ENCODE measurements around the gene UGT1A8. TPM values are rescaled to one million over a fixed set of nuclear protein-coding genes. Genes with fewer than 3 reads are reported as not detected.
"Not testable (repeated sequence)": the region's sequence is repeated elsewhere in the genome, so short reads cannot be mapped to it uniquely, and the experiment has no call there.

UGT1A8 gene
- total and polyA plus RNA-seq, 2 experiments from 2014 or later = 0.10 TPM; not detected in 1

DNA sequence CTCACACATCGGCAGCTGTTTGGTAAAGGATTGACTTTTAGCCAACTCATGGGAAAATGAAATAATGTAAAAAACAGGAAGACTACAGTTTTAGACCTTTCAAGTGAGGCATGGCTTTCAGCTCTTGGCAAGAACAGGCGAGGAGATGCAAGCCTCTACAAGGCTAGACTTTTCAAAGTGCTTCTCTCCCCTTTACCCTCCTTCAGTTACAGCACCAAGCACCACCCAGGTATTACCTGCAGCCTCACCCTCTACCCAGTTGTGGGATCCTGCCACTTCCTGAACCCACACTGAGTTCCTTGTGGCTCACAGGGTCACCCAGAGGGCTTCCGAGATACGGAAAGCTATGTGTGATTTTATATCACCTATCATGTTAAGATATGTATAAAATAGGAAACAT is 33.5 kb downstream of the UGT1A8 start:
- Histone ChIP-seq H3K27ac (no peak overlapping the region), H3K4me3 (no peak overlapping the region), H4K20me1 (ENCODE audit: insufficient read depth, poor library complexity, severe bottlenecking) (no peaks in the 10 kb centered on the region), H3K9me2 (replicated peaks; ENCODE audit: insufficient read depth) (no peaks in the 10 kb centered on the region), H3K79me2 (no peaks in the 10 kb centered on the region), H3K27me3 (no peaks in the 10 kb centered on the region), H3K36me3 (replicated peaks; ENCODE audit: insufficient read depth, low read depth) (no peaks in the 10 kb centered on the region), H3K4me1 (ENCODE audit: insufficient read depth) (no peaks in the 10 kb centered on the region), H3K4me2 (no peak overlapping the region), H3K9me3 (ENCODE audit: low read depth) (no peaks in the 10 kb centered on the region), H2AFZ (no peak overlapping the region)
- WGBS (ENCODE audit: low lambda C conversion rate, missing lambda C conversion rate) = 85% methylated on average over 4 of the region's 4 CpGs
- no peak for DNase-seq (ENCODE audit: low spot score)
- TF ChIP-seq EZH2 (IDR thresholded peaks at IDR 0.05; ENCODE audit: borderline replicate concordance) = no peak
- TF ChIP-seq, protein P1, sequence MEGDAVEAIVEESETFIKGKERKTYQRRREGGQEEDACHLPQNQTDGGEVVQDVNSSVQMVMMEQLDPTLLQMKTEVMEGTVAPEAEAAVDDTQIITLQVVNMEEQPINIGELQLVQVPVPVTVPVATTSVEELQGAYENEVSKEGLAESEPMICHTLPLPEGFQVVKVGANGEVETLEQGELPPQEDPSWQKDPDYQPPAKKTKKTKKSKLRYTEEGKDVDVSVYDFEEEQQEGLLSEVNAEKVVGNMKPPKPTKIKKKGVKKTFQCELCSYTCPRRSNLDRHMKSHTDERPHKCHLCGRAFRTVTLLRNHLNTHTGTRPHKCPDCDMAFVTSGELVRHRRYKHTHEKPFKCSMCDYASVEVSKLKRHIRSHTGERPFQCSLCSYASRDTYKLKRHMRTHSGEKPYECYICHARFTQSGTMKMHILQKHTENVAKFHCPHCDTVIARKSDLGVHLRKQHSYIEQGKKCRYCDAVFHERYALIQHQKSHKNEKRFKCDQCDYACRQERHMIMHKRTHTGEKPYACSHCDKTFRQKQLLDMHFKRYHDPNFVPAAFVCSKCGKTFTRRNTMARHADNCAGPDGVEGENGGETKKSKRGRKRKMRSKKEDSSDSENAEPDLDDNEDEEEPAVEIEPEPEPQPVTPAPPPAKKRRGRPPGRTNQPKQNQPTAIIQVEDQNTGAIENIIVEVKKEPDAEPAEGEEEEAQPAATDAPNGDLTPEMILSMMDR (IDR thresholded peaks at IDR 0.05; ENCODE audit: poor library complexity) = no peak
- no peak for TF ChIP-seq EZH2phosphoT487 (IDR thresholded peaks at IDR 0.05; ENCODE audit: low read depth, severe bottlenecking, unreplicated experiment)

DNA sequence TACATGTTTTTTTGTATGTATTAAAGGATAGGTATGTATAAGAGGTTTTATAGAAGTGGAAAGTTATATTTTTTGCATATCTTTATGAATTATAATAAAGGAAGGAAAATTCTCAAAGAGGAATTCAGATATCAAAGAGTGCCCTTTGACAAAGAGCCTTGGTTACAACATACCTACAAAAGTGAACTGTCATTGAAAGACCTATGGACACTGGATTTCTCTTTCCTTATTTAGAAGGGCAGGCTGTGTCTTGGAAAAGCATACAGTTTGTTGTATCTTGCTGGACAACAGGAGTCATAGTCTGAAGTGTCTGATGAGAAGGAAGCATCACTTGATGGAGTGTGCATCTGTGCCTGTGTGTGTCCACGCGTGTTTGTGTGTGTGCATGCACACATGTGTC is 34.0 kb downstream of the UGT1A8 start:
- Histone ChIP-seq H4K20me1 (ENCODE audit: insufficient read depth, poor library complexity, severe bottlenecking) (no peaks in the 10 kb centered on the region), H3K9me3 (ENCODE audit: low read depth) (no peaks in the 10 kb centered on the region), H3K79me2 (no peaks in the 10 kb centered on the region), H2AFZ (no peak overlapping the region), H3K27ac (no peak overlapping the region), H3K4me1 (ENCODE audit: insufficient read depth) (no peaks in the 10 kb centered on the region), H3K27me3 (no peaks in the 10 kb centered on the region), H3K4me3 (no peak overlapping the region), H3K4me2 (no peak overlapping the region), H3K9me2 (replicated peaks; ENCODE audit: insufficient read depth) (no peaks in the 10 kb centered on the region), H3K36me3 (replicated peaks; ENCODE audit: insufficient read depth, low read depth) (no peaks in the 10 kb centered on the region)
- 93% methylated on average over 2 of the region's 2 CpGs for WGBS (ENCODE audit: low lambda C conversion rate, missing lambda C conversion rate)
- TF ChIP-seq EZH2phosphoT487 (IDR thresholded peaks at IDR 0.05; ENCODE audit: low read depth, severe bottlenecking, unreplicated experiment) = no peak
- no peak for TF ChIP-seq EZH2 (IDR thresholded peaks at IDR 0.05; ENCODE audit: borderline replicate concordance)
- TF ChIP-seq, protein P1 (IDR thresholded peaks at IDR 0.05; ENCODE audit: poor library complexity) = no peak
- no peak for DNase-seq (ENCODE audit: low spot score)

DNA sequence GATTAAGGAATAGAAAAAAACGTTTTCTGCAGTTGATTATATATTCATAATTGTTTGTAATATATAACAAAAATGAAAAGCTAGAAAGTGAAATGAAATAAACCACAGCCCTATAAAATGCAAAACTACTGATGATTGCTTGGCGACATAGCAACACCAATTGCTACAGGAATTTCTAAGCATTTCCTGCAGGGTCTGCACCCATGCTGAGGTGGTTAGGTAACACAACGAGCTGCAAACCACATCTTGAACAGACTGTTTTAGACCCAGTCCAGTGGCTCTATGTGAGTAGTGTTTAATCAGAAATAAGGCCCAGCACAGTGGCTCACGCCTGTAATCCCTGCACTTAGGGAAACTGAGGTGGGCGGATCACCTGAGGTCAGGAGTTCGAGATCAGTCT is 37.1 kb downstream of the UGT1A8 start:
- no peak for DNase-seq (ENCODE audit: low spot score)
- H3K27ac ChIP-seq = no peak overlapping the region
- H3K9me3 ChIP-seq (ENCODE audit: low read depth) = no peaks in the 10 kb centered on the region
- H2AFZ ChIP-seq = no peak overlapping the region
- no peaks in the 10 kb centered on the region for H3K79me2 ChIP-seq
- no peaks in the 10 kb centered on the region for H3K27me3 ChIP-seq
- no peaks in the 10 kb centered on the region for H3K9me2 ChIP-seq (replicated peaks; ENCODE audit: insufficient read depth)
- no peaks in the 10 kb centered on the region for H4K20me1 ChIP-seq (ENCODE audit: insufficient read depth, poor library complexity, severe bottlenecking)
- no peaks in the 10 kb centered on the region for H3K4me1 ChIP-seq (ENCODE audit: insufficient read depth)
- TF ChIP-seq, protein P1 (IDR thresholded peaks at IDR 0.05; ENCODE audit: poor library complexity) = no peak
- no peak for TF ChIP-seq EZH2 (IDR thresholded peaks at IDR 0.05; ENCODE audit: borderline replicate concordance)
- no peak for TF ChIP-seq EZH2phosphoT487 (IDR thresholded peaks at IDR 0.05; ENCODE audit: low read depth, severe bottlenecking, unreplicated experiment)
- H3K4me2 ChIP-seq = no peak overlapping the region
- 73% methylated on average over 6 of the region's 6 CpGs for WGBS (ENCODE audit: low lambda C conversion rate, missing lambda C conversion rate)
- no peaks in the 10 kb centered on the region for H3K36me3 ChIP-seq (replicated peaks; ENCODE audit: insufficient read depth, low read depth)
- H3K4me3 ChIP-seq = no peak overlapping the region

DNA sequence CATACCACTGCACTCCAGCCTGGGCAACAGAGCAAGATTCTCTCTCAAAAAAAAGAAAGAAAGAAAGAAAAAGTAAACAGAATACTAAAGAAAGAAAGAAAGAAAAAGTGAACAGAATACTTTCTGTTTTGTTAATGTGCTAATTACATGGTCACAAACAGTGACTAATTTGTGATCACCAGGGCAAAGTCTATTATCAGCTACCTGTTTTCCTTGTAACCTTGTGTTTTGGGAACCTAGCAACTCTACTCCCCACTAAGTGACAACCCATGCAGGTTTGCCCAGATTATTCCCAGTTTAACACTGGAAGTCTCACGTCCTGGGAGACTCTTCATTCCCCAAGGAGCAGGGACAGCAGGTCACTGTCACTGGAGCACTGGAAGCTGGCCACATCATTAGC is 37.6 kb downstream of the UGT1A8 start:
- no peaks in the 10 kb centered on the region for H3K9me2 ChIP-seq (replicated peaks; ENCODE audit: insufficient read depth)
- H3K4me3 ChIP-seq = no peak overlapping the region
- H3K79me2 ChIP-seq = no peaks in the 10 kb centered on the region
- WGBS (ENCODE audit: low lambda C conversion rate, missing lambda C conversion rate) = 60% methylated on average over 1 of the region's 1 CpG
- TF ChIP-seq EZH2 (IDR thresholded peaks at IDR 0.05; ENCODE audit: borderline replicate concordance) (no peak), EZH2phosphoT487 (IDR thresholded peaks at IDR 0.05; ENCODE audit: low read depth, severe bottlenecking, unreplicated experiment) (no peak)
- TF ChIP-seq, protein P1 (IDR thresholded peaks at IDR 0.05; ENCODE audit: poor library complexity) = no peak
- H3K27me3 ChIP-seq = no peaks in the 10 kb centered on the region
- no peaks in the 10 kb centered on the region for H3K4me1 ChIP-seq (ENCODE audit: insufficient read depth)
- no peak for DNase-seq (ENCODE audit: low spot score)
- H3K9me3 ChIP-seq (ENCODE audit: low read depth) = no peaks in the 10 kb centered on the region
- H3K4me2 ChIP-seq = no peak overlapping the region
- no peaks in the 10 kb centered on the region for H4K20me1 ChIP-seq (ENCODE audit: insufficient read depth, poor library complexity, severe bottlenecking)
- H2AFZ ChIP-seq = no peak overlapping the region
- no peaks in the 10 kb centered on the region for H3K36me3 ChIP-seq (replicated peaks; ENCODE audit: insufficient read depth, low read depth)
- no peak overlapping the region for H3K27ac ChIP-seq

GRCh38 chr2:233655943-233656342 is 38.5 kb downstream of the UGT1A8 start:
- 92% methylated on average over 3 of the region's 3 CpGs for WGBS (ENCODE audit: low lambda C conversion rate, missing lambda C conversion rate)
- H2AFZ ChIP-seq; H3K4me3 ChIP-seq; H3K79me2 ChIP-seq; H3K4me2 ChIP-seq; H3K27me3 ChIP-seq; DNase-seq (ENCODE audit: low spot score); H3K36me3 ChIP-seq (replicated peaks; ENCODE audit: insufficient read depth, low read depth); H3K9me2 ChIP-seq (replicated peaks; ENCODE audit: insufficient read depth); H3K9me3 ChIP-seq (ENCODE audit: low read depth); H3K27ac ChIP-seq; H3K4me1 ChIP-seq (ENCODE audit: insufficient read depth); H4K20me1 ChIP-seq (ENCODE audit: insufficient read depth, poor library complexity, severe bottlenecking): not testable (repeated sequence)

Measured in hepatocyte (in vitro differentiated cells).